Mesenchymal stem cell (in vitro differentiated cells and primary cell): ENCODE measurements around the gene KIAA1217.
A peak's percentile ranks its signal among the peaks of the same experiment; 100 is the strongest.

Experiments used
- DNase-seq: peaks from one replicate; pipeline ENCODE4 v3.0.0-alpha.2; 2013
- H2AFZ ChIP-seq: one replicate; pipeline ENCODE4 v1.6.1; 2013; ENCODE audit warnings: low read depth, mild to moderate bottlenecking, control low read depth, inconsistent platforms, low read length, moderate library complexity
- H2AK5ac ChIP-seq: 2 replicates; pipeline ENCODE4 v1.6.1; 2013; ENCODE audit warnings: low read length, moderate library complexity, mild to moderate bottlenecking, inconsistent platforms; ENCODE audit not compliant: severe bottlenecking
- H2BK120ac ChIP-seq: one replicate; pipeline ENCODE4 v1.6.1; 2013; ENCODE audit warnings: low read depth, mild to moderate bottlenecking, inconsistent platforms, low read length, moderate library complexity
- H2BK12ac ChIP-seq, 2 experiments: one replicate each; pipeline ENCODE4 v1.6.1; 2013; ENCODE audit warnings: inconsistent platforms in 2 of 2, low read length in 2 of 2, mild to moderate bottlenecking in 2 of 2, moderate library complexity in 2 of 2, control low read depth in 1 of 2
- H2BK15ac ChIP-seq: one replicate; pipeline ENCODE4 v1.6.1; 2013; ENCODE audit warnings: mild to moderate bottlenecking, low read depth, inconsistent platforms; ENCODE audit not compliant: poor library complexity, severe bottlenecking
- H2BK5ac ChIP-seq: 2 replicates; pipeline ENCODE4 v1.6.1; 2013; ENCODE audit warnings: low read depth, mild to moderate bottlenecking, low read length, control low read depth, inconsistent platforms; ENCODE audit not compliant: poor library complexity, severe bottlenecking
- H3K14ac ChIP-seq, 2 experiments: one replicate each; pipeline ENCODE4 v1.6.1; 2013; ENCODE audit warnings: inconsistent platforms in 2 of 2, low read length in 2 of 2, control low read depth in 1 of 2, mild to moderate bottlenecking in 1 of 2, moderate library complexity in 1 of 2
- H3K18ac ChIP-seq, 2 experiments: one replicate each; pipeline ENCODE4 v1.6.1; 2013; ENCODE audit warnings: inconsistent platforms in 2 of 2, low read length in 2 of 2, control low read depth in 1 of 2, low read depth in 1 of 2, mild to moderate bottlenecking in 1 of 2
- H3K23ac ChIP-seq, 2 experiments: one replicate each; pipeline ENCODE4 v1.6.1; 2013; ENCODE audit warnings: inconsistent platforms in 2 of 2, low read length in 2 of 2, mild to moderate bottlenecking in 2 of 2, moderate library complexity in 2 of 2, control low read depth in 1 of 2
- H3K27ac ChIP-seq: 2 replicates; pipeline ENCODE4 v1.5.1; 2013; ENCODE audit warnings: mild to moderate bottlenecking, moderate library complexity, low read length, control low read depth, inconsistent platforms; ENCODE audit not compliant: poor library complexity, severe bottlenecking
- H3K27me3 ChIP-seq, 2 experiments: 2 replicates each; pipeline versions ENCODE4 v1.6.1 to v1.7.0; 2013; ENCODE audit warnings: low read length in 2 of 2, mild to moderate bottlenecking in 2 of 2, moderate library complexity in 2 of 2, control low read depth in 1 of 2, inconsistent platforms in 1 of 2; ENCODE audit not compliant: control insufficient read depth in 1 of 2, insufficient read depth in 1 of 2
- H3K36me3 ChIP-seq, 2 experiments: 2 replicates each; pipeline versions ENCODE4 v1.6.1 to v1.7.0; 2013; ENCODE audit warnings: low read length in 2 of 2, control low read depth in 1 of 2, inconsistent platforms in 1 of 2, low read depth in 1 of 2, mild to moderate bottlenecking in 1 of 2; ENCODE audit not compliant: insufficient read depth in 2 of 2, control insufficient read depth in 1 of 2
- H3K4ac ChIP-seq, 2 experiments: one replicate each; pipeline ENCODE4 v1.6.1; 2013; ENCODE audit warnings: inconsistent platforms in 2 of 2, low read length in 2 of 2, mild to moderate bottlenecking in 2 of 2, moderate library complexity in 2 of 2, control low read depth in 1 of 2, low read depth in 1 of 2
- H3K4me1 ChIP-seq: 2 replicates; pipeline ENCODE4 v1.6.1; 2013; ENCODE audit warnings: low read depth, low read length, control low read depth; ENCODE audit not compliant: control insufficient read depth, insufficient read depth
- H3K4me2 ChIP-seq: 2 replicates; pipeline ENCODE4 v1.6.1; 2013; ENCODE audit warnings: low read length, mild to moderate bottlenecking, inconsistent platforms; ENCODE audit not compliant: poor library complexity, severe bottlenecking
- H3K4me3 ChIP-seq, 2 experiments: 2 replicates each; pipeline versions ENCODE4 v1.5.1 to v1.7.0; 2013; ENCODE audit warnings: low read length in 2 of 2, mild to moderate bottlenecking in 2 of 2, control low read depth in 1 of 2, low read depth in 1 of 2; ENCODE audit not compliant: insufficient read depth in 1 of 2
- H3K79me1 ChIP-seq: replicated peaks from 2 replicates; pipeline ENCODE4 v1.6.1; 2013; ENCODE audit warnings: mild to moderate bottlenecking, control low read depth, low read length, inconsistent platforms; ENCODE audit not compliant: poor library complexity, severe bottlenecking
- H3K9ac ChIP-seq: 2 replicates; pipeline ENCODE4 v1.7.0; 2013; ENCODE audit warnings: mild to moderate bottlenecking, low read length, moderate library complexity
- H3K9me3 ChIP-seq: 2 replicates; pipeline ENCODE4 v1.7.0; 2013; ENCODE audit warnings: mild to moderate bottlenecking, low read length; ENCODE audit not compliant: control insufficient read depth
- H4K8ac ChIP-seq: one replicate; pipeline ENCODE4 v1.6.1; 2013; ENCODE audit warnings: inconsistent platforms, mild to moderate bottlenecking, low read length, moderate library complexity
- H4K91ac ChIP-seq: one replicate; pipeline ENCODE4 v1.6.1; 2013; ENCODE audit warnings: mild to moderate bottlenecking, low read length, inconsistent platforms
- WGBS: methylation state at CpG from one replicate; pipeline ENCODE4 v1.1.7; 2013; ENCODE audit warnings: mixed read lengths; 5-methylcytosine and 5-hydroxymethylcytosine counted together

Gene KIAA1217

DNA sequence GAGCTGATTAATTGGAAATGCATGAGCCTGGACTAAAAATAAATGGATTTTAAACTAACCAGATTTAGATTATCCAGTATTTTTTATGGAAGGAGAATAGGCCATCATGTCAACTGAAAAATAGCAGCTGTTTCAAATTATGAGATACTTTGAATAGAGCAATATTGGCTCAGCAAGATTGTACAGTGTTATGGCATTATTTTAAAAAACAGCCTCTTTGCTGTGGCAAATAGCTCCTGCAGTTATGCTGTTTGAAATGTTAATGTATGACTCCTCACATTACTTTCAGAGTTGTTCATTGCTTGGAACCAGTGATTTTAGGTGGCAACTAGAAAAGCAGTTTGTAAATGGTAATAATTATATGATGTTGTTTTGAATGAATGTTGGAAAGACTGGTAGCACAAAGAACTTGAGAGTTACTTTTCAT lies 244.5 kb downstream of the KIAA1217 start:
- no peak overlapping the region for H2BK120ac ChIP-seq
- H3K9ac ChIP-seq, result peak overlapping the region; percentile 82
- H4K8ac ChIP-seq, result no peak overlapping the region
- no peaks in the 10 kb centered on the region for H3K27me3 ChIP-seq
- no peaks in the 10 kb centered on the region for H3K36me3 ChIP-seq
- no peak overlapping the region for H3K27ac ChIP-seq
- H3K79me1 ChIP-seq, result no peaks in the 10 kb centered on the region
- no peak overlapping the region for H2BK12ac ChIP-seq
- H3K14ac ChIP-seq, result no peak overlapping the region
- no peak overlapping the region for H2BK5ac ChIP-seq
- no peak overlapping the region for H2BK15ac ChIP-seq
- H2AFZ ChIP-seq, result no peak overlapping the region
- no peak for DNase-seq
- H3K4ac ChIP-seq, result no peak overlapping the region
- H3K4me3 ChIP-seq, result peak overlapping the region in 1 of 2 experiments; percentile 26
- H4K91ac ChIP-seq, result no peak overlapping the region
- no peak overlapping the region for H3K18ac ChIP-seq
- H3K4me1 ChIP-seq, result peaks cover 2% of the 10 kb centered on the region
- no peaks in the 10 kb centered on the region for H3K9me3 ChIP-seq
- H3K4me2 ChIP-seq, result no peak overlapping the region
- no peak overlapping the region for H3K23ac ChIP-seq
- H2AK5ac ChIP-seq, result no peak overlapping the region

- Histone ChIP-seq H3K9me3 (no peaks in the 10 kb centered on the region), H4K8ac (no peak overlapping the region), H3K14ac (no peak overlapping the region), H3K23ac (no peak overlapping the region), H3K27me3 (no peaks in the 10 kb centered on the region), H3K18ac (no peak overlapping the region), H2BK5ac (no peak overlapping the region), H2BK120ac (no peak overlapping the region), H3K9ac (peak overlapping the region; percentile 82), H2AFZ (no peak overlapping the region), H4K91ac (no peak overlapping the region), H2BK15ac (no peak overlapping the region), H2AK5ac (no peak overlapping the region), H3K27ac (no peak overlapping the region), H3K4me2 (no peak overlapping the region), H2BK12ac (no peak overlapping the region), H3K36me3 (peaks cover 0 to 2% of the 10 kb centered on the region in 2 experiments), H3K4me1 (peaks cover 1% of the 10 kb centered on the region), H3K4me3 (peak overlapping the region in 1 of 2 experiments; percentile 38), H3K79me1 (no peaks in the 10 kb centered on the region), H3K4ac (no peak overlapping the region)
- DNase-seq, result no peak
- WGBS, result 95% methylated on average over 4 of the region's 4 CpGs
These were observed 245.0 kb downstream of the KIAA1217 start for GRCh38 chr10:24453973-24454372.

DNA sequence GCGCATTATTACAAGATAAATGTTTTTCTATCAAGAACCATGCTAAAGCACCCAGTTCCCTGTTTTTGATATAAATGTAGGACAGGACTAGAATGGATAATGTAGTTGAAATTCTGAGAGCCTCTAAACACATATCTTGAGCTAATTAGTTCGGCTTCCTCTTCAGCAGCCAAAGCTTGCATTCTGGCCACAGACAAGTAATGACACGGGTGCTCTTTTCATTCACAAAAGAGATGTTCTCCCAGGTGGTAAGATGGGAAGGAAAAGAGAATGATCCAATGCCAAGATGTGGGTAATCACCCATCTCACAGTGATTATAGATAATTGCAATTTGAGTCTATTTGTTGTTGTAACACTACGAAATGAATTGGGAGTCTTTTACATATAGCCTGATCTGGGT lies 246.5 kb downstream of the KIAA1217 start:
- H3K27me3 ChIP-seq, result no peaks in the 10 kb centered on the region
- H3K14ac ChIP-seq, result no peak overlapping the region
- H4K8ac ChIP-seq, result no peak overlapping the region
- H3K4me2 ChIP-seq, result no peak overlapping the region
- no peak overlapping the region for H3K27ac ChIP-seq
- H2AFZ ChIP-seq, result no peak overlapping the region
- peak overlapping the region in 1 of 2 experiments; percentile 61 for H3K4me3 ChIP-seq
- H2BK120ac ChIP-seq, result no peak overlapping the region
- no peak overlapping the region for H3K18ac ChIP-seq
- H3K4ac ChIP-seq, result no peak overlapping the region
- no peak overlapping the region for H2BK15ac ChIP-seq
- H3K9ac ChIP-seq, result peak overlapping the region; percentile 81
- no peaks in the 10 kb centered on the region for H3K9me3 ChIP-seq
- H2BK5ac ChIP-seq, result no peak overlapping the region
- 100% methylated on average over 4 of the region's 4 CpGs for WGBS
- no peak overlapping the region for H2BK12ac ChIP-seq
- DNase-seq, result no peak
- no peaks in the 10 kb centered on the region for H3K79me1 ChIP-seq
- H4K91ac ChIP-seq, result no peak overlapping the region
- peaks cover 1% of the 10 kb centered on the region for H3K4me1 ChIP-seq
- no peak overlapping the region for H2AK5ac ChIP-seq
- peaks cover 0 to 7% of the 10 kb centered on the region in 2 experiments for H3K36me3 ChIP-seq
- H3K23ac ChIP-seq, result no peak overlapping the region

DNA sequence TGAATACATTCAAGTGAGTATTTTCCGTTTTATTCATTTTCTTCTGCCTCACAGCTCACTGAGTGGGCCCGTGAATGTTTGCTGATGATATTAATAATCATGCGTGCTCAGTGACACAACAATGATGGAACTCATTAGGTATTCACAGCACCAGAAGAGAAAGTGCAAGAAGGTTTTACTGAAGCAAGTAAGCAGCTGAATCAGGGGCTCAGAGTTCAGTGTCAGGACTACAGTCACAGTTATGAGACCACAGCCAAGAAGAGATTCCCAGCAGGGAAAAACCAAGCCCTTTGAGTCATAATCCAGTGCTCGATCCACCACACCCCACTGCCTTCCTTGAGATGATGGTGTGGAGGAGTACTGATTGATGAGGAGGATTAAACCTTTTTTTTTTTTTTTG lies 247.4 kb downstream of the KIAA1217 start:
- no peak overlapping the region for H3K27ac ChIP-seq
- H2BK12ac ChIP-seq, result no peak overlapping the region
- H3K9me3 ChIP-seq, result no peaks in the 10 kb centered on the region
- H2AFZ ChIP-seq, result no peak overlapping the region
- DNase-seq, result peak; percentile 73
- no peak overlapping the region for H4K8ac ChIP-seq
- H3K18ac ChIP-seq, result no peak overlapping the region
- H2BK120ac ChIP-seq, result no peak overlapping the region
- H3K79me1 ChIP-seq, result no peaks in the 10 kb centered on the region
- H4K91ac ChIP-seq, result no peak overlapping the region
- H3K27me3 ChIP-seq, result no peaks in the 10 kb centered on the region
- H2AK5ac ChIP-seq, result no peak overlapping the region
- H3K14ac ChIP-seq, result no peak overlapping the region
- no peak overlapping the region for H3K4ac ChIP-seq
- no peak overlapping the region for H2BK15ac ChIP-seq
- peaks cover 1% of the 10 kb centered on the region for H3K4me1 ChIP-seq
- H3K4me3 ChIP-seq, result peak overlapping the region in 1 of 2 experiments; percentile 61
- H3K4me2 ChIP-seq, result no peak overlapping the region
- H3K9ac ChIP-seq, result peak overlapping the region; percentile 81
- H2BK5ac ChIP-seq, result no peak overlapping the region
- no peak overlapping the region for H3K23ac ChIP-seq
- H3K36me3 ChIP-seq, result peaks cover 0 to 10% of the 10 kb centered on the region in 2 experiments
- WGBS, result 89% methylated on average over 3 of the region's 4 CpGs
